ENCODE results near the gene LSMEM2. TPM values are rescaled to one million over a fixed set of nuclear protein-coding genes. Genes with fewer than 3 reads are reported as not detected.

The LSMEM2 gene
- total RNA-seq, 6 donors from 2014 or later, result 0.14 to 0.59 TPM; not detected in 4

- no peak for ATAC-seq (ENCODE audit: low FRiP score in 2 of 2)
- no peak for DNase-seq
- H3K27me3 ChIP-seq, result no peaks in the 10 kb centered on the region
- peaks cover 66 to 85% (median 76%) of the 10 kb centered on the region in 4 donors for H3K4me1 ChIP-seq
- H3K36me3 ChIP-seq, result peaks cover 0 to 18% (median 11%) of the 10 kb centered on the region in 4 donors
- TF ChIP-seq CTCF (IDR thresholded peaks at IDR 0.05) (no peak), POLR2AphosphoS5 (IDR thresholded peaks at IDR 0.05) (no peak), POLR2A (IDR thresholded peaks at IDR 0.05) (no peak), EP300 (IDR thresholded peaks at IDR 0.05) (no peak)
- WGBS, 2 donors, result 91 to 93% methylated on average over 6 to 7 of the region's 7 CpGs
- no peak overlapping the region for H3K4me3 ChIP-seq
- peaks cover 0 to 2% (median 0%) of the 10 kb centered on the region in 4 donors for H3K9me3 ChIP-seq
- peak overlapping the region in 2 of 4 donors; percentile 96 to 98 for H3K27ac ChIP-seq
Observed at GRCh38 chr3:50262778-50263177, 16.1 kb upstream of the LSMEM2 start.

- ATAC-seq (ENCODE audit: low FRiP score in 2 of 2), result no peak
- Histone ChIP-seq H3K9me3 (no peaks in the 10 kb centered on the region), H3K27ac (peak overlapping the region; percentile 84 to 98 (median 96)), H3K36me3 (peaks cover 0 to 8% (median 2%) of the 10 kb centered on the region in 4 donors), H3K4me1 (peaks cover 66 to 86% (median 79%) of the 10 kb centered on the region in 4 donors), H3K27me3 (no peaks in the 10 kb centered on the region), H3K4me3 (no peak overlapping the region)
- 55 to 64% methylated on average over 6 of the region's 6 CpGs for WGBS, 2 donors
- TF ChIP-seq EP300 (IDR thresholded peaks at IDR 0.05) (no peak), CTCF (IDR thresholded peaks at IDR 0.05) (no peak), POLR2AphosphoS5 (IDR thresholded peaks at IDR 0.05) (no peak), POLR2A (IDR thresholded peaks at IDR 0.05) (no peak)
- DNase-seq, result no peak
Observed at GRCh38 chr3:50263478-50264382, 15.2 kb upstream of the LSMEM2 start.

- 34 to 44% methylated on average over 4 to 7 of the region's 7 CpGs for WGBS, 2 donors
- TF ChIP-seq CTCF (IDR thresholded peaks at IDR 0.05) (peak in 1 of 6 experiments; percentile 22), POLR2AphosphoS5 (IDR thresholded peaks at IDR 0.05) (peak in 1 of 2 donors; percentile 26), EP300 (IDR thresholded peaks at IDR 0.05) (peak in 1 of 4 donors; percentile 54), POLR2A (IDR thresholded peaks at IDR 0.05) (no peak)
- H3K27ac ChIP-seq, result peak overlapping the region; percentile 84 to 98 (median 96)
- peak; percentile 85 to 87 for DNase-seq
- H3K36me3 ChIP-seq, result peaks cover 0 to under 1% (median under 1%) of the 10 kb centered on the region in 4 donors
- H3K9me3 ChIP-seq, result no peaks in the 10 kb centered on the region
- peaks cover 68 to 86% (median 81%) of the 10 kb centered on the region in 4 donors for H3K4me1 ChIP-seq
- ATAC-seq (ENCODE audit: low FRiP score in 2 of 2), result peak; percentile 77 to 84
- no peaks in the 10 kb centered on the region for H3K27me3 ChIP-seq
- H3K4me3 ChIP-seq, result no peak overlapping the region
Observed at GRCh38 chr3:50264383-50264963, 14.4 kb upstream of the LSMEM2 start.

- Histone ChIP-seq H3K36me3 (no peaks in the 10 kb centered on the region), H3K27ac (peak overlapping the region; percentile 84 to 98 (median 96)), H3K9me3 (no peaks in the 10 kb centered on the region), H3K27me3 (no peaks in the 10 kb centered on the region), H3K4me1 (peaks cover 69 to 85% (median 79%) of the 10 kb centered on the region in 4 donors), H3K4me3 (peak overlapping the region in 1 of 4 donors; percentile 57)
- 79 to 83% methylated on average over 1 to 2 of the region's 7 CpGs for WGBS, 2 donors
- peak in 2 of 4 donors; percentile 29 to 69 for TF ChIP-seq POLR2A (IDR thresholded peaks at IDR 0.05)
- peak; percentile 5 to 30 for TF ChIP-seq POLR2AphosphoS5 (IDR thresholded peaks at IDR 0.05)
- TF ChIP-seq EP300 (IDR thresholded peaks at IDR 0.05), result no peak
- TF ChIP-seq CTCF (IDR thresholded peaks at IDR 0.05), result no peak
- DNase-seq, result peak in 1 of 2 donors; percentile 48
- peak in 1 of 2 donors; percentile 0 for ATAC-seq (ENCODE audit: low FRiP score in 2 of 2)
Observed at GRCh38 chr3:50264964-50265485, 13.9 kb upstream of the LSMEM2 start.
